Sigmoid colon (tissue), 4 donors: ENCODE measurements around the gene NDUFS6.

ENCODE experiments used
- EP300 ChIP-seq, 4 donors: sonication (generic); formaldehyde crosslinking; IDR thresholded peaks; one replicate each; pipeline ENCODE4 v1.6.1; 2017; ENCODE audit warnings: antibody characterized with exemption in 4 of 4
- POLR2A ChIP-seq, 2 donors: fragments of 450-650 bp; IDR thresholded peaks; one replicate each; pipeline ENCODE4 v1.6.1; 2016; ENCODE audit warnings: antibody characterized with exemption in 2 of 2, mild to moderate bottlenecking in 2 of 2, moderate library complexity in 2 of 2
- POLR2AphosphoS5 ChIP-seq, 4 donors: sonication (generic); formaldehyde crosslinking; IDR thresholded peaks; one replicate each; pipeline ENCODE4 v1.6.1; 2017; ENCODE audit warnings: antibody characterized with exemption in 4 of 4
- TF ChIP-seq, protein P1 (sequence below), 4 experiments: fragments of 450-650 bp in 3 of 4; fragments of 200-600 bp in 1 of 4; IDR thresholded peaks; one replicate each; pipeline ENCODE4 v1.5.1; 2016 to 2019; ENCODE audit warnings: antibody characterized with exemption in 4 of 4, mild to moderate bottlenecking in 3 of 4, moderate library complexity in 2 of 4

DNA sequence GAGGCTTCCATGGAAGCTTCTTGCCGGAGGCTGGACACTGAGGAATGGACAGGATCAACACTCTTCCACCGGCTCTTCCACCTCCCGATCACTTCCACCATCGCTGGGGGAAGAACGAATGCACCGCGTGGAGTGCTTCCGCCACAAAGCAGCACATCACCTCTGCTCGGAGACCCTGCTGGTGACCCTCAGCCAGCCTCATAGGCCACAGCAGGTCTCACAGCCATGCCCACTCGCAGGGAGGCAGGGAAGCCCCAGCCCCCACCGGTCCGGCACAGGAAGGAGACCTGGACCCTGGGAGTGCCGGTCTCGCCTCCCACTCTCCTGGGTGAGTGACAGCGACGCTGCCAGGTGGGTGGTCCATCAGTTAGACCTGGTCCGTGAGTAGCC, 6.3 kb upstream of the NDUFS6 start:
- TF ChIP-seq POLR2AphosphoS5 (IDR thresholded peaks at IDR 0.05) = no peak
- no peak for TF ChIP-seq EP300 (IDR thresholded peaks at IDR 0.05)
- TF ChIP-seq, protein P1, sequence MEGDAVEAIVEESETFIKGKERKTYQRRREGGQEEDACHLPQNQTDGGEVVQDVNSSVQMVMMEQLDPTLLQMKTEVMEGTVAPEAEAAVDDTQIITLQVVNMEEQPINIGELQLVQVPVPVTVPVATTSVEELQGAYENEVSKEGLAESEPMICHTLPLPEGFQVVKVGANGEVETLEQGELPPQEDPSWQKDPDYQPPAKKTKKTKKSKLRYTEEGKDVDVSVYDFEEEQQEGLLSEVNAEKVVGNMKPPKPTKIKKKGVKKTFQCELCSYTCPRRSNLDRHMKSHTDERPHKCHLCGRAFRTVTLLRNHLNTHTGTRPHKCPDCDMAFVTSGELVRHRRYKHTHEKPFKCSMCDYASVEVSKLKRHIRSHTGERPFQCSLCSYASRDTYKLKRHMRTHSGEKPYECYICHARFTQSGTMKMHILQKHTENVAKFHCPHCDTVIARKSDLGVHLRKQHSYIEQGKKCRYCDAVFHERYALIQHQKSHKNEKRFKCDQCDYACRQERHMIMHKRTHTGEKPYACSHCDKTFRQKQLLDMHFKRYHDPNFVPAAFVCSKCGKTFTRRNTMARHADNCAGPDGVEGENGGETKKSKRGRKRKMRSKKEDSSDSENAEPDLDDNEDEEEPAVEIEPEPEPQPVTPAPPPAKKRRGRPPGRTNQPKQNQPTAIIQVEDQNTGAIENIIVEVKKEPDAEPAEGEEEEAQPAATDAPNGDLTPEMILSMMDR (IDR thresholded peaks at IDR 0.05) = no peak
- TF ChIP-seq POLR2A (IDR thresholded peaks at IDR 0.05) = no peak
